Measurements from ENCODE around the gene ADH4.
"Not testable (repeated sequence)": the region's sequence is repeated elsewhere in the genome, so short reads cannot be mapped to it uniquely, and the experiment has no call there.

ADH4 gene

DNA sequence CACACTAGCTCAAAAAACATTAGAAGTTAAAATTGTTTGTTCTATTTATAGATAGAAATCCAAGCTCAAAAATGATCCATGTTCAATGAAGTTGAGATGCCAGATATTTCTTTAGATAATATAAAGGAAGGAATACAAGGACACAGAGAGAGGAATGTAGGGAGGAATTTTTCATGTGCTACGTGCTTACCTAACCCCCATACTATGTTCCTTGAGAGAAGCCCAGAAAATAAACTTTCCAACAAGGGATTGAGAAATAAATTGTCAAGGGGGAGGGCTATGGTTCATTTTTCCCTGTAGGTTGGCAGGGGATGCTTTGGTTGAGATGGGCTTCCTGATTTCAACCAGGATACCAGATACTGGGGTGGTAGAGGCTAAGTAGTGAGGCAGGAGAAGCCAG is 39.9 kb downstream of the ADH4 start:
- Mint-ChIP-seq H3K9me3 (no peaks in the 10 kb centered on the region), H3K4me3 (no peak overlapping the region), H3K27ac (no peak overlapping the region), H3K27me3 (no peaks in the 10 kb centered on the region), H3K36me3 (ENCODE audit: low read depth) (no peaks in the 10 kb centered on the region), H3K4me1 (ENCODE audit: low read depth) (no peaks in the 10 kb centered on the region)

DNA sequence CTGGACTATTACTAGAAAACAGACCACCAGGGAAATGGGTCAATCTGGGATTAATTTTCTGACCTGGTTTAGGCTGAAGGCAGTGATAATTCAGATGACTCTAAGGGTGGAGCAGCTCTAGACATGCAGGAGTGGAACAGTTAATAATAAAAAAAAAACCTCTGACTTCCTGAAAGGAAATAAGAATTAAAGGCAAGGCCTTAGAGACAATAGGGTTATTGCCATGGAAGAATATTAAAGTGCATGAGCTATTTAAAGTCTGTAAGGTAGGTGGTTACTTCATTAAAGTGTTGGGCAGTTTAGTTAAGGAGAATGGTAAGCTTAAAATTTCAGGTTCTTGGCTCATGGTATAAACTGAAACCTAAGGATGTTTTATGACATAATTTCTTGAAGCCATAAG is 40.9 kb downstream of the ADH4 start:
- Mint-ChIP-seq H3K4me1 (ENCODE audit: low read depth) (no peaks in the 10 kb centered on the region), H3K4me3 (no peak overlapping the region), H3K36me3 (ENCODE audit: low read depth) (no peaks in the 10 kb centered on the region), H3K27me3 (peaks cover 3% of the 10 kb centered on the region), H3K27ac (no peak overlapping the region), H3K9me3 (no peaks in the 10 kb centered on the region)

DNA sequence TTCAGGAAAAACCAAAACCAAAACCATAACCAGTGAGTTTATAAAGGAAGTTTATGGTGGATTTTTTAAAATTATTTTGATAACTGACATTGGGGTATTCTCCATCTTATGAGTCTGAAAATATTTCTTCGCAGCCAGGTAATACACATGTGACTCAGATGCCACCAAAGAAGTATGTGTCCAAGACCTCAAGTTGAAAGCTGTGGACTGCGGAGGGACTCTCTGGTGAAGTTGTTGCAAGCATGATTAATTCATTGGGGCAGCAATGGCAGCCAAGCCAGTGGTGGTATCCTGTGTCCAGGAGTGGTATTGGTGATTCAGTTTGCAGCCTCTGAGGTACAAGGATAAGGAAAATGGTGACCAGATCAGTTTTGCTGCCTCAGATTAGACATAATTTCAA is 41.5 kb downstream of the ADH4 start:
- Mint-ChIP-seq H3K4me3 (no peak overlapping the region), H3K27ac (no peak overlapping the region)

DNA sequence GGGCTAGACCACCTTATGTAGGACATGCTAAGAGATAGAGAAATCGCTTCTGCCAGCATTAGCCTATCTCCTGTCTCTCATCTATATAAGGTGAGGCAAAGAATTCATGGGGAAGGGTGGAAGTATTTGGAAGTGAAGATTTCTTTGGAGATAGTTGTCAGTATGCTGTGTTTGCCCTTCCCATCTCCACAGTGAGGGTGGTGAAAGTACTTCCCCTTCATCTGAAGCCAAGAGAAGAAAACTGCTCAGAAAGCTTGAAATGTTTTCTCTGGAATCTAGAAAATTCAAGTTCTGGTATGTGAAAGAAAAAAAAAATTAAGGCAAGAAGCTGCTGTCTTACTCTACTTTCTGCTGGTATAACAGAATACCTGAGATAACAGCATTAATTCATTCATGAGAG is 43.2 kb downstream of the ADH4 start:
- Mint-ChIP-seq H3K4me3 (no peak overlapping the region), H3K36me3 (ENCODE audit: low read depth) (no peaks in the 10 kb centered on the region), H3K27ac (no peak overlapping the region), H3K27me3 (peaks cover 8% of the 10 kb centered on the region), H3K4me1 (ENCODE audit: low read depth) (no peaks in the 10 kb centered on the region), H3K9me3 (no peaks in the 10 kb centered on the region)

More for the DNA sequence above, 41.5 kb downstream of the ADH4 start:
- Mint-ChIP-seq H3K36me3 (ENCODE audit: low read depth) (no peaks in the 10 kb centered on the region), H3K9me3 (no peaks in the 10 kb centered on the region), H3K27me3 (peaks cover 3% of the 10 kb centered on the region), H3K4me1 (ENCODE audit: low read depth) (no peaks in the 10 kb centered on the region)

DNA sequence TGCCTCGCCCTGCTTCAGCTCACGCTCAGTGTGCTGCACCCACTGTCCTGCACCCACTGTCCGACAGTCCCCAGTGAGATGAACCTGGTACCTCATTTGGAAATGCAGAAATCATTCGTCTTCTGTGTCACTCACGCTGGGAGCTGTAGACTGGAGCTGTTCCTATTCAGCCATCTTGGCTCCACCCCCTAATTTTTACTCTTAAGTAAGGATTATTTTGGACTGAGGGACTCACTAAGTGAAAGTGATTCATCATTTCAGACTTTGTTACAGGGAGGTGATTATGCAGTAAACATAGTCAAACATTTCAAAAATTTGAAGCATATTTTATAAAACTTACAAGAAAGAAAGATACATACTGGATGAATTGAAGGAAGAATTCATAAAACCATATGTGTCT is 44.3 kb downstream of the ADH4 start:
- not testable (repeated sequence) for H3K36me3 Mint-ChIP-seq (ENCODE audit: low read depth); H3K27me3 Mint-ChIP-seq; H3K9me3 Mint-ChIP-seq; H3K4me1 Mint-ChIP-seq (ENCODE audit: low read depth); H3K4me3 Mint-ChIP-seq; H3K27ac Mint-ChIP-seq

DNA sequence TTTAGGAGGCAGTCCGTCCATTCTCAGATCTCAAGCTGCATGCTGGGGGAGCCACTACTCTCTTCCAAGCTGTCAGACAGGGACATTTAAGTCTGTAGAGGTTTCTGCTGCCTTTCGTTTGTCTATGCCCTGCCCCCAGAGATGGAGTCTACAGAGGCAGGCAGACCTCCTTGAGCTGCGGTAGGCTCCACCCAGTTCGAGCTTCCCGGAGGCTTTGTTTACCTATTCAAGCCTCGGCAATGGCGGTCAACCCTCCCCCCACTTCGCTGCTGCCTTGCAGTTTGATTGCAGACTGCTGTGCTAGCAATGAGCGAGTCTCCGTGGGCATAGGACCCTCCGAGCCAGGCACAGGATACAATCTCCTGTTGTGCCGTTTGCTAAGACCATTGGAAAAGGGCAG is 44.8 kb downstream of the ADH4 start:
- H3K27ac Mint-ChIP-seq, result no peak overlapping the region
- H3K4me1 Mint-ChIP-seq (ENCODE audit: low read depth), result no peaks in the 10 kb centered on the region
- H3K9me3 Mint-ChIP-seq, result no peaks in the 10 kb centered on the region
- H3K4me3 Mint-ChIP-seq, result no peak overlapping the region
- H3K36me3 Mint-ChIP-seq (ENCODE audit: low read depth), result no peaks in the 10 kb centered on the region
- H3K27me3 Mint-ChIP-seq, result peaks cover 8% of the 10 kb centered on the region

DNA sequence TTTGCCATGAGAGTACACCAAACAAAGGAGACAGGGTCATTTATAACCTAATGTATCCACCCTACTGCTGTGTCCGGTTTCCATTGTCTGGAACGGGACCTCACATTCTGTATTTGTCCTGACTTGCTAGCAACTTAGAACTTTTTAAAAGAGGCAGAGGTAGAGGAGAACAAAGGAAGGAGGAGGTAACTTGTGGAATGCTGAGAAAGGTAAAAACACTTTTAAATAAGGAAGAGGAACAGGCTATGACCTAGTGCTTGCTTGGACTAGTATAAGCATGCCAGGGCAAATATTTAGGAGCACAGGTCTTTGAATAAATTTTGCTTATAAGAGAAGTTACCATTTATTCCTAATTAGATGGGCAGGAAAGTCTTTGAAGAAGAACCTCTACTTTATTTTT is 52.3 kb downstream of the ADH4 start:
- H3K27ac Mint-ChIP-seq; H3K36me3 Mint-ChIP-seq (ENCODE audit: low read depth); H3K9me3 Mint-ChIP-seq; H3K27me3 Mint-ChIP-seq; H3K4me3 Mint-ChIP-seq: not testable (repeated sequence)
- H3K4me1 Mint-ChIP-seq (ENCODE audit: low read depth), result peaks cover 34% of the 10 kb centered on the region

DNA sequence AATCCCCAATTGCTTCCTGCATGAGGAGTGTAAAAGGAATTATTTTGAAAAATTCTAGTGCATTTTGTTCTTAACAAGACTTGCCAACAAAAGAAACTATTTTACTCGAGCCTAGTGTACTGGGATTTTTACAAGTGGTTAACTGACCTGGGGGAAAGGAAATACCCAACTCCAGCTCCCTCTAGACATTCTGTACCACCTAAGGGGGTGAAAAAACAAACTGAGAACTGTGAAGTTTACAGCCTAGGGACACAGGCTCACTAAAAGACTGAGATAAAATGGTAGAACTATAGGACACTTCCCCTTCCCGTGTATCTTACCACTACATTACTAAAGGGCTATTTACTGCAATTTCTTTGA is 52.9 kb downstream of the ADH4 start:
- no peaks in the 10 kb centered on the region for H3K27me3 Mint-ChIP-seq
- H3K9me3 Mint-ChIP-seq, result no peaks in the 10 kb centered on the region
- no peak overlapping the region for H3K27ac Mint-ChIP-seq
- peaks cover 3% of the 10 kb centered on the region for H3K36me3 Mint-ChIP-seq (ENCODE audit: low read depth)
- H3K4me3 Mint-ChIP-seq, result no peak overlapping the region
- H3K4me1 Mint-ChIP-seq (ENCODE audit: low read depth), result peaks cover 41% of the 10 kb centered on the region

DNA sequence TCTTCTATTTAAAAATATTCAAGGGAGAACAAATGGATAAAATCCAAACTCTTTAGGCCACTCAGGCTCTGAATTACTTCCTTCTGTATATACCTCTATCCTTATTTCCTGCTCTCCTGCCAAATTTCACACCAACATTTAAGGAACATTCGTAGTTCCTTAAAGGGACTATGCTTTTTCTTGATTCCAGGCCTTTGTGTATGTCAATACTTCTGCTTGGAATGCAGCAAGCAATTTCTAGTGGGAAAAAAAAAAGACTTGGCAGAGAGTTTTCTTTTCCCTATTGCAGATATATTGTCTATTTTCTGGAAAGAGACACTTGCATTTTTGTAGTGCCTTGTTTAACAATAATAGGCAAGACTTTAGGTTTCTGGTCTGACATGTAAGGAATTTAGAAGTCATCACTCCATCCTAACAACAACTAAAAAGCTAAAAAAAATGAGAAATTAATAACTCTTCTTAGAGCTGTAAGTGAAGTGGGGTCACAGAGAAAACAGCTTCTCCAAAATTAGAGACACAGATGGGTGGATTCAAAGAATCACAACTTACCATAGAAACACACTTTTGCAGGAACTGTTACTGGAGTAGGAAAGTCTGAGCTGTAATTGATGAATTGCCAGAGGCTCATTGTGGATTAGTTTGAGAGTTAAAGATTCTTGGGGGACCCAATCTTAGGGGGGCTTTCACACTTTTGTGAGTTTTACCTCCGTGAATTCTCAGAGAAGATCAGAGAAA is 53.4 kb downstream of the ADH4 start:
- Mint-ChIP-seq H3K27ac (no peak overlapping the region), H3K9me3 (no peaks in the 10 kb centered on the region), H3K4me1 (ENCODE audit: low read depth) (peaks cover 42% of the 10 kb centered on the region), H3K36me3 (ENCODE audit: low read depth) (peaks cover 5% of the 10 kb centered on the region), H3K27me3 (no peaks in the 10 kb centered on the region), H3K4me3 (no peak overlapping the region)

DNA sequence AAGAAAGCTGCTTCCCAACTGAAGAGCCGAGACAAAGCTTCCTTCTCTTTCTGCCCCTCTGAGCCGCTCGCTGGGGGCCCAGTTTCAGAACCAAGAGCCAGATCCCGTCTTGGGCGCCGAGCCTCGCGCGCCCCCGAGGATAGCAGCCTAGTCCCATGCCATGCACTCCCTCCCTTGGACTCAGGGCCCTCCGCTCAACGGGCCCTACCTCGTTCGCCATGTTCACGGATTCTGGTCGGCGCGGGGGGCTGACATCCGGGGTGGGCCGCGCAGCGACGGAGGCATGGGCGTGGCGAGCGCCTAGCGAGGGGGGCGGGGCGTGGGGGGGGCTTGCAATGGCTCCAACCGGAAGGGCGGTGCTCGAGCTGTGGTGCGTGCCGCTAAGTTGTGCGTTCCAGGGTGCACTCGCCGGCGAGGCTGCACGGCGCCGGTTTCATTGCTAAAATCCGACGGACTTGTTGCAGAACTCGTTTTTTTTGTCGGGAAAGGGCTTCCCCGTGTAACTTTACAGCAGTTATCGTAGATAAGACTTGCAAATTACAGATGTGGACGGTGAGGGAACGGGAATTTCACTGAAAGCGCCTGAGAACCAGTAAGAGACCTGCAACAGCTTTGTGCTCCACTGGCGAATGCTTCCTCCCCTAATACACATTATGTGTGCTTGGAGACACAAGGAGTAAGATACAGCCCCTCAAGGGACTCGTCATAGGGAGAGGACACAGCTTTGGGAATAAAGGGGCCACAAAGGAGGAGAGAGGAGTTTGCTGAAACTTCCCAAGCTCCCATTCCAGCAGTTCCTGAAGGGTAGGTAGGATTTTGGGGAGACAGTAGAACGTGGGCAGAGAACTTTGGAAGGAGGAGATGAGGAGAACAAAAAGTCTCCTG is 55.4 kb downstream of the ADH4 start, which contains the start of gene ADH5:
Gene ADH5, minus strand, starts transcription at position 308 of the 885 bp plus-strand sequence. Its CDS starts 88 bp downstream, at position 220.
- H3K36me3 Mint-ChIP-seq (ENCODE audit: low read depth), result peaks cover 21% of the 10 kb centered on the region

DNA sequence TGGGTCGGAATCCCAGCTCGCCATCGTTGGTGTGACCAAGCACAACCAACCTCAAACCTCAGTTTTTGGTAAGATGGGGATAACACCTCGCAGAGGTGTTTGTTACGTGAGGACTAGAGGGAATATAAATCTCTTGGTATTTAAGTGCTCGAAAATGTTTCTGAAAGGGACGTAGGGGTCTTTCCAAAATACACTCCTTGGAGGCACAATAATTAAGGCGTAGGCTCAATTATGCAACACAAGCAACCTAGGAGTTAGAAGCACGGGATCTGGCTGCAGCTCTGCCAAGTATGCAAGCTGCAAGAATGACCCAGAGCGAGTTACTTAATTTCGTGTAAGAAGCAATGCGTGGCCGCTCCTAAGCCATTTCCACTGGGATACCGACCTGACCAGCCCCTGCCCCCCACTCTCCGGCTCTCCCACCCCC is 56.1 kb downstream of the ADH4 start:
- Mint-ChIP-seq H3K27me3 (no peaks in the 10 kb centered on the region), H3K36me3 (ENCODE audit: low read depth) (peaks cover 23% of the 10 kb centered on the region), H3K9me3 (no peaks in the 10 kb centered on the region), H3K4me1 (ENCODE audit: low read depth) (peaks cover 45% of the 10 kb centered on the region), H3K4me3 (peak overlapping the region; percentile 95), H3K27ac (peak overlapping the region; percentile 97)

More for the DNA sequence above, 55.4 kb downstream of the ADH4 start, which contains the start of gene ADH5:
- Mint-ChIP-seq H3K27ac (peak within 1 kb of the TSS; percentile 97), H3K27me3 (no peaks in the 10 kb centered on the region), H3K4me3 (peak within 1 kb of the TSS; percentile 95), H3K4me1 (ENCODE audit: low read depth) (peaks cover 45% of the 10 kb centered on the region), H3K9me3 (no peaks in the 10 kb centered on the region)

DNA sequence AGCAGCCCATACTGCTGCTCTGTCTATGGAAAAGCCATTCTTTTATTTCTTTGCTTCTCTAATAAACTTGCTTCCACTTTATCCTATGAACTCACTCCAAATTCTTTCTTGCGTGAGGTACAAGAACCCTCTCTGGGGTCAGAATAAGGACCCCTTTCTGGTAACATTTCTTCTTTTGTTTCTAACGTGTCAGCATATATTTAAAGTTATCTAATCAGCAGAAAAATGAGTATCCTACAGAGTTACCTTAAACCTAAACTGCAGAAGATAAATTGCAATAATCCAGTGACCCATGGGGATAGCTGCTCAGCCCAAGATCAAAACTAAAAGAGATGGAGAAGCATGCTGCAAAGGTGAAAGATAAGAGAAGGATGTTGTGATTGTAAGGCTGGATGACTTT is 59.5 kb downstream of the ADH4 start:
- no peak overlapping the region for H3K4me3 Mint-ChIP-seq
- H3K27ac Mint-ChIP-seq, result no peak overlapping the region
- H3K36me3 Mint-ChIP-seq (ENCODE audit: low read depth), result peaks cover 48% of the 10 kb centered on the region
- no peaks in the 10 kb centered on the region for H3K9me3 Mint-ChIP-seq
- peaks cover 26% of the 10 kb centered on the region for H3K4me1 Mint-ChIP-seq (ENCODE audit: low read depth)
- H3K27me3 Mint-ChIP-seq, result no peaks in the 10 kb centered on the region

DNA sequence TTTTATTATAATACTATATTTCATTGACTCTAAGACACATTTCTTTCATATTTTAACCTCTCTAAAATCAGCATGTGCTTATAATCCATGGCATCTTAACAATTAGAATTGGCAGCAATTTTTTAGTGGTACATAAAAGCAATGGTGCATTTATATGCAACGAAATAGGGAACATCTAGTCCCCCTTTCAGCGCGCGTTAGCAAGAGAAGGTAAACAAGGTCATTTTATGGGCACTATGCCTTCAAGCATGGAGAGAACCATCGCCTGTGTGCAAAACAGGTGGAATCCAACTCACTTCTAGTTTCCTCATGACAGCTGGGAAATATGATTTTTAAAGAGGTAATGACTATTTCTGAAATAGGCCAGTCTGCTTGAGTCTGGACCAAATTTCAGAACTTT is 61.9 kb downstream of the ADH4 start:
- Mint-ChIP-seq H3K36me3 (ENCODE audit: low read depth) (peaks cover 63% of the 10 kb centered on the region), H3K27me3 (no peaks in the 10 kb centered on the region), H3K27ac (no peak overlapping the region), H3K9me3 (no peaks in the 10 kb centered on the region), H3K4me1 (ENCODE audit: low read depth) (peaks cover 13% of the 10 kb centered on the region), H3K4me3 (no peak overlapping the region)

DNA sequence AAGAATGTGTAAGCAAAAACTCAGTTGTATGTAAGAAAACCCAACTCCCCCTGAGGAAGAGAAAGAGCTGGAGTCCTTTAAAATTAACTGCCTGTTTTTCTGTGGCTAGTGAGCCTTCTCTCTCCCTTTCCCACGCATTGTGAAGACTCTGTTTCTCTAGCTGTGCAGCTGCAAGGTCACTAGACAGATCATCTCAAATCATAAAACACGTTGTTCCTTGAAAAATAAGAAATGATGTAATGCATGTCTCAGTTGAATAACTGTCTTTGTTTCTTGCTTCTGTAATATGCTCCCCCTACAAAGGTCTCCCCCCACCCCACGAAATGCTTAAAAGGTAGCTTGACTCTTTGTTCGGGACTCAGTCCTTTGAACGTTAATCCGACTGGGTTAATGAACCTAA is 63.2 kb downstream of the ADH4 start:
- not testable (repeated sequence) for H3K4me1 Mint-ChIP-seq (ENCODE audit: low read depth); H3K4me3 Mint-ChIP-seq; H3K9me3 Mint-ChIP-seq; H3K27me3 Mint-ChIP-seq
- H3K27ac Mint-ChIP-seq, result peak overlapping the region; percentile 4
- peaks cover 68% of the 10 kb centered on the region for H3K36me3 Mint-ChIP-seq (ENCODE audit: low read depth)

DNA sequence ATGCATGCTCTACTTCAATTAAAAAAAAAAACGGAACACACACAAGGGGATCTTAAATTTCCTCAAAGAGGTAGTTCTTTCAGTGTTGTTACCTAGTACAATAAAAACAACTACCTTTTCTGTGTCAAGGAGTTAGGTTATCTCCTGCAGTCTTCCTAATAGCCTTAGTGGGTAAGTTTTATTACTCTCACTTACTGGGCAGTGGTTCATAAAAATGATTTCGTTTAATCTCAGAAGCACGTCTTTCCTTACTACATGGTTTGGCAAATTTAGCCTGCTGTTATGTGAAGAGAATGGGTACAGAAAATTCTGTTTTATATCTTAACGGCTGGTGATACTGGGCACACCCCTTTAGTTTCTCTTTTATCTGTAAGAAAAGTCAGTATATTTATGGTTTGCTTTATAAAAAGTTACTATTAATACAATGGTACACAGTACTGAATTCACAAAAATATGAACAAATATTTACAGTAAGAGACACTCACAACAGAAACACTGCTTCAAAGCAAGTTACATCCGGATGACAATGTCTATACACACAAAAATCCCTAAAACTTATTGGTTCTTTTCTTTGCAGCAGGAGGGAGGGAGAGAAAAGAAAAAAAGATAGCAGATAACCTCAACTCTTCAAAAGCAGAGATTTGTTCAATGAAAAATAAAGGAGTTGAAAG is 64.3 kb downstream of the ADH4 start:
- Mint-ChIP-seq H3K27ac (no peak overlapping the region), H3K9me3 (no peaks in the 10 kb centered on the region), H3K27me3 (no peaks in the 10 kb centered on the region), H3K4me1 (ENCODE audit: low read depth) (no peaks in the 10 kb centered on the region), H3K36me3 (ENCODE audit: low read depth) (peaks cover 66% of the 10 kb centered on the region), H3K4me3 (no peak overlapping the region)

Data from stimulated activated naive CD8-positive, alpha-beta T cell treated with anti-CD3 and anti-CD28 coated beads, Interleukin-15, Interleukin-2, amounts not matched to agents 100 ng/mL and 50 ng/mL, for 24 hours (primary cell).